Fibroblast of mammary gland (primary cell): Measurements from ENCODE around the gene BARD1.
A peak's percentile ranks its signal among the peaks of the same experiment; 100 is the strongest.

ENCODE experiments used
- DNase-seq: peaks from one replicate; pipeline ENCODE4 v3.0.0-alpha.2; 2010; ENCODE audit warnings: low read depth
- H3K4me3 ChIP-seq: 2 replicates; pipeline ENCODE4 v1.5.1; 2011; ENCODE audit warnings: low read depth, mild to moderate bottlenecking, low read length, moderate library complexity; ENCODE audit not compliant: control insufficient read depth
- TF ChIP-seq, protein P1 (sequence below): conservative IDR thresholded peaks from 2 replicates; pipeline ENCODE4 v1.5.1; 2011; ENCODE audit warnings: low read depth, low read length, inconsistent platforms; ENCODE audit not compliant: control insufficient read depth, insufficient read depth

BARD1 gene

GRCh38 chr2:214836568-214836967 lies 27.1 kb upstream of the BARD1 start:
- H3K4me3 ChIP-seq = no peak overlapping the region
- TF ChIP-seq, protein P1, sequence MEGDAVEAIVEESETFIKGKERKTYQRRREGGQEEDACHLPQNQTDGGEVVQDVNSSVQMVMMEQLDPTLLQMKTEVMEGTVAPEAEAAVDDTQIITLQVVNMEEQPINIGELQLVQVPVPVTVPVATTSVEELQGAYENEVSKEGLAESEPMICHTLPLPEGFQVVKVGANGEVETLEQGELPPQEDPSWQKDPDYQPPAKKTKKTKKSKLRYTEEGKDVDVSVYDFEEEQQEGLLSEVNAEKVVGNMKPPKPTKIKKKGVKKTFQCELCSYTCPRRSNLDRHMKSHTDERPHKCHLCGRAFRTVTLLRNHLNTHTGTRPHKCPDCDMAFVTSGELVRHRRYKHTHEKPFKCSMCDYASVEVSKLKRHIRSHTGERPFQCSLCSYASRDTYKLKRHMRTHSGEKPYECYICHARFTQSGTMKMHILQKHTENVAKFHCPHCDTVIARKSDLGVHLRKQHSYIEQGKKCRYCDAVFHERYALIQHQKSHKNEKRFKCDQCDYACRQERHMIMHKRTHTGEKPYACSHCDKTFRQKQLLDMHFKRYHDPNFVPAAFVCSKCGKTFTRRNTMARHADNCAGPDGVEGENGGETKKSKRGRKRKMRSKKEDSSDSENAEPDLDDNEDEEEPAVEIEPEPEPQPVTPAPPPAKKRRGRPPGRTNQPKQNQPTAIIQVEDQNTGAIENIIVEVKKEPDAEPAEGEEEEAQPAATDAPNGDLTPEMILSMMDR = no peak
- peak; percentile 8 for DNase-seq

DNA sequence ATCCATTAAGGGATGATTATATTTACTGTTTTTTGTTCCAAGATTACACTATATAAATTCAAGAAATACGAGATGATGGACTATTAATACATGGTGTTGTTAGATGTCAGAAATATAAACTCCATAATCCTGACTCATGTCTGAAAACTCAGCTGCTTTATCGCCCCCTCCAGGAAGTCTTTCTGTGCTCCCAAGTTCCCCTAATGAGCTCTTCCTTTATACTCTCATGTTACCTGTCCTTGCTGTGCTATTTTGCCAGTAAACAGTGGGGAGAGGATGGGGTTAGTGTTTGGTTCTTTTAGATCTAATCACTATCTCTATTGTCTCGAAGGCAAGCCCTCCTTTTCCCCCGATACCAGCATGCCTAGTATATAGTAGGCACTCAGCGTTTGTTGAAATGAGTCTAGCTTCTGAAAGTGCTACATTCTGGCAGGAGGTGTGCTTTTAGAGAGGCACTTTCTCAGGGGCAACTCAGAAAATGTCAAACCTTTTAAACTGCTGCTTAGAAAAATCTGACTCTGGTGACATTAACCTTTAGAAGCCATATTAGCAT lies 21.4 kb upstream of the BARD1 start:
- no peak overlapping the region for H3K4me3 ChIP-seq
- peak; percentile 42 for DNase-seq
- TF ChIP-seq, protein P1 = peak; percentile 54

DNA sequence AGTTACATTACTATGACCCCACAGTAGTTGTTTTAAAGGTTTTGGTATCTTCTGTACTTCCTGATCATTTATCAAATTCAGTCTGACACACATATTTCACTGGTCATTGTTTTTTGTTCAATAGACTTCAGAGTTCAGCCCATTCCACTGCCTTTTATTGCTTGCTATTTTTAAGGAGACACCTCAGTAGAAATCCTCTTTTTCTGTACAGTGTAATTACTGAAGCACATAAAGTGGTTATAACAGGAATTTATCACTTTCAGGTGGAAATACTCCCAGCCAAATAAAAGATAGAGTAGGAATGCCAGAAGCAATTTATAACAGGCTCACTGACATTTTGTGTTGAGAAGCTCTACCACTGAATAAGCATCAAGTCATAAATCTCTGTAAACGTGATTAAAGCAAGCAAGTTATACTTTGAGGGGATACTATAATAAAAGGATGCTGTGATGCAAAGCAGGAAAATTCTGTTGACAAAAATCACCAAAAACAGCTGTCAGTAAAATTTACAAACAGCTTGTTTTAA lies 6.6 kb upstream of the BARD1 start:
- H3K4me3 ChIP-seq = no peak overlapping the region
- DNase-seq = no peak
- TF ChIP-seq, protein P1 = no peak

- H3K4me3 ChIP-seq = peak overlapping the region; percentile 65
- no peak for DNase-seq
- TF ChIP-seq, protein P1 = no peak
These were observed 1.2 kb upstream of the BARD1 start for GRCh38 chr2:214810671-214811070.

DNA sequence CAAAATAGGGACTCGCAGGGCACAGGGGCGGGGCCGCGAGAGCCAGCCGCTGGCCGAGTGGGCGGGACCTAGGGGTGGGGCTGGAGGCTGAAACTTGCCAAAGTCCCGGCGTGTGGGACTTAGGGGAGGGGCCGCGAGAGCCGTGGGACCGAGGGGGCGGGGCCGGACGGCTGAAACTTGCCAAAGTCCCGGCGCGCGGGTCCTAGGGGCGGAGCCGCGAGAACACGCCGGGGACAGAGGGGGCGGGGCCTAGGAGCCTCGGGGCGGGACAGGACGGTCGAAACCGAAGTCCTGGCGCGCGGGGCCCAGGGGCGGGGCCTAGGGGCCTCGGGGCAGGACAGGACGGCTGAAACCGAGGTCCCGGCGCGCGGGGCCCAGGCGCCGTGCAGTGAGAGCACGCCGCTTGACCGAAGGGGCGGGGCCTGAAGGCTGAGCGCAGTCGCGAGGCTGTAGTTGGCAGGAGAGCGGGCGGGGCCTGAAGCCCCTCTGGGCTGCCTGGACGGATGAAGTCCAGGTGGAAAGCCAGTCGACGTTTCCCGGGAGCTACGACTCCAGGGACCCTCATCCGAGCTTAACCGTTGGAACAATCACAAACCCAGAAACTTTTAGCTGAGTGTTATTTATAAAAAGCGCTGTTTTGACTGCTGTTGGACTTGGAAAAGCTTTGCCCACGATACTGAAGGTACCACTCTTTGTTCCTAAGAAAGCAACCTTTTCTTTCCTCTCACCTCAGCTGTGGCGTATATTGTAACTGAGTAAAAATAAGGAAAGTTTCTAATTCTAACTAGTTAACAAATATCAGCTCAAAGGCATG lies 475 bp upstream of the BARD1 start:
- DNase-seq = peak; percentile 97
- TF ChIP-seq, protein P1 = no peak
- H3K4me3 ChIP-seq = peak overlapping the region; percentile 80

- DNase-seq = peak; percentile 22
- H3K4me3 ChIP-seq = peak overlapping the region; percentile 38
- TF ChIP-seq, protein P1 = no peak
These were observed 1.8 kb downstream of the BARD1 start for GRCh38 chr2:214807653-214808052.
